ENCODE data around the gene TCTA. TPM values are rescaled to one million over a fixed set of nuclear protein-coding genes. Genes with fewer than 3 reads are reported as not detected.

Gene TCTA
- total RNA-seq, 2 experiments from 2014 or later, result 9.4 to 9.5 TPM

Other genes starting within 250 kb of the TCTA start
- 10 to 100 TPM; 11.8 to 12.8 TPM for gene CCDC71, start 246.1 kb upstream of the TCTA start, total RNA-seq
- 1 to 10 TPM; 1.8 to 2.4 TPM for gene KLHDC8B, start 240.8 kb upstream of the TCTA start, total RNA-seq
- gene C3orf62, start 135.2 kb upstream of the TCTA start, total RNA-seq, result 1 to 10 TPM; 1.7 TPM
- 10 to 100 TPM; 68.0 to 69.7 TPM for gene USP4, start 72.4 kb upstream of the TCTA start, total RNA-seq
- gene GPX1, start 54.1 kb upstream of the TCTA start, total RNA-seq, result 100 to 1,000 TPM; 198 to 202 TPM
- gene RHOA, start 447 bp upstream of the TCTA start, total RNA-seq, result 100 to 1,000 TPM; 463 to 491 TPM
- 1 to 10 TPM; 2.5 to 2.7 TPM for gene AMT, start 10.1 kb downstream of the TCTA start, total RNA-seq
- gene NICN1, start 16.9 kb downstream of the TCTA start, total RNA-seq, result 10 to 100 TPM in 1 of 2 experiments, 1 to 10 TPM in 1; 9.1 to 10.1 TPM
- gene DAG1, start 57.8 kb downstream of the TCTA start, total RNA-seq, result 1 to 10 TPM; 6.9 to 8.2 TPM
- under 1 TPM; 0.12 to 0.20 TPM for gene BSN, start 142.1 kb downstream of the TCTA start, total RNA-seq